Cardiac muscle cell (in vitro differentiated cells and primary cell): ENCODE results near the gene MMS22L. TPM values are rescaled to one million over a fixed set of nuclear protein-coding genes. Genes with fewer than 3 reads are reported as not detected.

Source experiments
- DNase-seq, 2 donors: peaks; one replicate each; pipeline versions ENCODE4 v3.0.0 to v3.0.0-alpha.2; 2010 to 2017; ENCODE audit warnings: low read depth in 1 of 2, low spot score in 1 of 2
- H3K27ac ChIP-seq: fragments of 200-600 bp; sonication (generic); 2 replicates; pipeline ENCODE4 v1.5.1; 2016
- H3K27me3 ChIP-seq: fragments of 200-600 bp; sonication (generic); 2 replicates; pipeline ENCODE4 v1.6.0; 2016; ENCODE audit warnings: control low read depth
- H3K36me3 ChIP-seq: fragments of 200-600 bp; sonication (generic); 2 replicates; pipeline ENCODE4 v1.5.1; 2016; ENCODE audit warnings: control low read depth
- H3K4me1 ChIP-seq: fragments of 200-600 bp; sonication (generic); 2 replicates; pipeline ENCODE4 v1.8.1; 2017; ENCODE audit warnings: low read depth, mild to moderate bottlenecking, mixed run types
- H3K4me3 ChIP-seq: fragments of 200-600 bp; sonication (generic); 2 replicates; pipeline ENCODE4 v1.5.1; 2016; ENCODE audit warnings: mild to moderate bottlenecking
- H3K9me3 ChIP-seq: fragments of 200-600 bp; sonication (generic); 2 replicates; pipeline ENCODE4 v1.5.1; 2017; ENCODE audit warnings: low read depth, mild to moderate bottlenecking, control low read depth
- polyA plus RNA-seq: library from polyadenylated mRNA; unstranded; fragments of >200 nt; fragmentation: Nextera tagmentation; extraction: Ambion mirVana; gene quantifications from 2 replicates; pipeline ENCODE4 v1.2.1, GENCODE V29; 2016
- total RNA-seq: library from RNA; depleted of rRNA; stranded (reverse); fragments of >200 nt; gene quantifications from 2 replicates; pipeline ENCODE4 v1.2.3, GENCODE V29; 2016
- TF ChIP-seq, protein P1 (sequence below): IDR thresholded peaks from 2 replicates; pipeline ENCODE4 v1.5.1; 2012; ENCODE audit warnings: low read depth, mild to moderate bottlenecking, low read length

Gene MMS22L, protein sequence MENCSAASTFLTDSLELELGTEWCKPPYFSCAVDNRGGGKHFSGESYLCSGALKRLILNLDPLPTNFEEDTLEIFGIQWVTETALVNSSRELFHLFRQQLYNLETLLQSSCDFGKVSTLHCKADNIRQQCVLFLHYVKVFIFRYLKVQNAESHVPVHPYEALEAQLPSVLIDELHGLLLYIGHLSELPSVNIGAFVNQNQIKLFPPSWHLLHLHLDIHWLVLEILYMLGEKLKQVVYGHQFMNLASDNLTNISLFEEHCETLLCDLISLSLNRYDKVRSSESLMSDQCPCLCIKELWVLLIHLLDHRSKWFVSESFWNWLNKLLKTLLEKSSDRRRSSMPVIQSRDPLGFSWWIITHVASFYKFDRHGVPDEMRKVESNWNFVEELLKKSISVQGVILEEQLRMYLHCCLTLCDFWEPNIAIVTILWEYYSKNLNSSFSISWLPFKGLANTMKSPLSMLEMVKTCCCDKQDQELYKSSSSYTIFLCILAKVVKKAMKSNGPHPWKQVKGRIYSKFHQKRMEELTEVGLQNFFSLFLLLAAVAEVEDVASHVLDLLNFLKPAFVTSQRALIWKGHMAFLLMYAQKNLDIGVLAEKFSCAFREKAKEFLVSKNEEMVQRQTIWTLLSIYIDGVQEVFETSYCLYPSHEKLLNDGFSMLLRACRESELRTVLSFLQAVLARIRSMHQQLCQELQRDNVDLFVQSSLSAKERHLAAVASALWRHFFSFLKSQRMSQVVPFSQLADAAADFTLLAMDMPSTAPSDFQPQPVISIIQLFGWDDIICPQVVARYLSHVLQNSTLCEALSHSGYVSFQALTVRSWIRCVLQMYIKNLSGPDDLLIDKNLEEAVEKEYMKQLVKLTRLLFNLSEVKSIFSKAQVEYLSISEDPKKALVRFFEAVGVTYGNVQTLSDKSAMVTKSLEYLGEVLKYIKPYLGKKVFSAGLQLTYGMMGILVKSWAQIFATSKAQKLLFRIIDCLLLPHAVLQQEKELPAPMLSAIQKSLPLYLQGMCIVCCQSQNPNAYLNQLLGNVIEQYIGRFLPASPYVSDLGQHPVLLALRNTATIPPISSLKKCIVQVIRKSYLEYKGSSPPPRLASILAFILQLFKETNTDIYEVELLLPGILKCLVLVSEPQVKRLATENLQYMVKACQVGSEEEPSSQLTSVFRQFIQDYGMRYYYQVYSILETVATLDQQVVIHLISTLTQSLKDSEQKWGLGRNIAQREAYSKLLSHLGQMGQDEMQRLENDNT
- total RNA-seq = 11.6 and 12.6 TPM in 2 replicates
- polyA plus RNA-seq = 4.1 and 6.6 TPM in 2 replicates

DNA sequence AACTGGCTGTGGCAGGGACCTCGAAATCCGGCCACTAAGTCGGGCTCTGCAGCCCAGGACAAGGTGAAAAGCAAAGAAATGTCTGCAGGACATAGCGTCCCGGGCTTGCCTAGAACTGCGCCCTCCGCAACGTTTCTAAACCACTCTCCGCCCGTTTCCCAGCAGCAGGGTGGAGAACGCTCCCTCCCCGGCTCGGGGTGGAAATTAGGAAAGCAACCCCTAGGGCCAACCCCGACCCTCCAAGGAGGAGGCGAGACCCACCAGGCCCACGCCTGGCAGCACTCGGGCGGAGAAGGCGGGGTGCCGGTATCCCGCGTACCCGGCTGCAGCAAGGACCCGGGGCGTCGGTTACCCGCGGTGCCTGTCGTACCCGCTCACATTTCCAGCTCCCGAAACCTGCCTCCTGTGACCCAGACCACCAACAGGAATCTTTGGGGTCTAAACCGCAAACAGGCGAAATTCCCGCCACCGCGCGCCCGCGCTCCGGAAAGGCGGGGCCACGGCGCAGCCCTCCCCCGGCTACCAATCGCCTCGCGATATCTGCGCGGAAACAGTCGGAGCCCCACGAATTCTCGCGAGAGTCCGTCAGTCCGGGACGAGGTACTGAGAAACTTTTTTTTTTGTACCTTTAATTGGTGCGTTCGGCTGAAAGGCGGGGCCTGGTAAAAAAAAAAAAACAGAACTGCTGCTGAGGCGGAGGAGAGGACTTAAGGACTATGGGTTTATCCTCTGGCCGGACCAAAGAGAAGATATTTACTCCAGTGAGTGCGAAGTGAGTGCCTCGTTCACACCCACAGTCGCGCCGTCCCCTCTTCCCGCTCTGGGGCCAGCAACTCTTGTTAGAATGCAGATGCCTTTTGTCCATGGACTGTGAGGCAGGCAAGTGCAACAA is at the start of gene MMS22L:
TSS of gene MMS22L (minus strand) at position 491 of the 892 bp plus-strand sequence. CDS start 739 bp downstream, outside the sequence.
- H3K4me1 ChIP-seq = peaks cover 4% of the 10 kb centered on the region
- peak within 1 kb of the TSS; percentile 76 for H3K27ac ChIP-seq
- peak within 1 kb of the TSS; percentile 75 for H3K4me3 ChIP-seq
- no peaks in the 10 kb centered on the region for H3K36me3 ChIP-seq
- no peaks in the 10 kb centered on the region for H3K9me3 ChIP-seq
- DNase-seq = peak; percentile 94 to 96
- TF ChIP-seq, protein P1, sequence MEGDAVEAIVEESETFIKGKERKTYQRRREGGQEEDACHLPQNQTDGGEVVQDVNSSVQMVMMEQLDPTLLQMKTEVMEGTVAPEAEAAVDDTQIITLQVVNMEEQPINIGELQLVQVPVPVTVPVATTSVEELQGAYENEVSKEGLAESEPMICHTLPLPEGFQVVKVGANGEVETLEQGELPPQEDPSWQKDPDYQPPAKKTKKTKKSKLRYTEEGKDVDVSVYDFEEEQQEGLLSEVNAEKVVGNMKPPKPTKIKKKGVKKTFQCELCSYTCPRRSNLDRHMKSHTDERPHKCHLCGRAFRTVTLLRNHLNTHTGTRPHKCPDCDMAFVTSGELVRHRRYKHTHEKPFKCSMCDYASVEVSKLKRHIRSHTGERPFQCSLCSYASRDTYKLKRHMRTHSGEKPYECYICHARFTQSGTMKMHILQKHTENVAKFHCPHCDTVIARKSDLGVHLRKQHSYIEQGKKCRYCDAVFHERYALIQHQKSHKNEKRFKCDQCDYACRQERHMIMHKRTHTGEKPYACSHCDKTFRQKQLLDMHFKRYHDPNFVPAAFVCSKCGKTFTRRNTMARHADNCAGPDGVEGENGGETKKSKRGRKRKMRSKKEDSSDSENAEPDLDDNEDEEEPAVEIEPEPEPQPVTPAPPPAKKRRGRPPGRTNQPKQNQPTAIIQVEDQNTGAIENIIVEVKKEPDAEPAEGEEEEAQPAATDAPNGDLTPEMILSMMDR = no peak
- no peaks in the 10 kb centered on the region for H3K27me3 ChIP-seq

DNA sequence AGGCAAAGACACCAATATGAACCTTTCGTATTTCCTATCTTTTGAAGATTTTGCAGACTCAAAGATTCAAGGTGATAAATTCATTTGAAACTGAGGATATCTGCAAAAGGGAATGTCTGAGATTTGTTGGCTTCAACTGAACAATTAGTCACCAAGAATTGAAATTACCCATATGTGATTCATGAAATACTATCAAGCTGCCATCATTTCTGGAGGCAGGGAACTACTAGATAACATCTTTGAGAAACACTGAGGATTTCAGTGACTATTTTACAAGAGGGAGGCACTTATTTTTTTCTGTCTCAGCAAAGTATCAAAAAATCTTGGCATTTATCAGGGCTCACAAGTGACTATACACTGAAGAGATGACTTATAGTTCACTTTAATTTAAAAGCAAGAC is 39.8 kb upstream of the MMS22L start:
- H3K4me1 ChIP-seq = no peaks in the 10 kb centered on the region
- no peak overlapping the region for H3K27ac ChIP-seq
- no peak for DNase-seq
- H3K9me3 ChIP-seq = no peaks in the 10 kb centered on the region
- H3K27me3 ChIP-seq = no peaks in the 10 kb centered on the region
- TF ChIP-seq, protein P1 = no peak
- H3K36me3 ChIP-seq = no peaks in the 10 kb centered on the region
- no peak overlapping the region for H3K4me3 ChIP-seq

DNA sequence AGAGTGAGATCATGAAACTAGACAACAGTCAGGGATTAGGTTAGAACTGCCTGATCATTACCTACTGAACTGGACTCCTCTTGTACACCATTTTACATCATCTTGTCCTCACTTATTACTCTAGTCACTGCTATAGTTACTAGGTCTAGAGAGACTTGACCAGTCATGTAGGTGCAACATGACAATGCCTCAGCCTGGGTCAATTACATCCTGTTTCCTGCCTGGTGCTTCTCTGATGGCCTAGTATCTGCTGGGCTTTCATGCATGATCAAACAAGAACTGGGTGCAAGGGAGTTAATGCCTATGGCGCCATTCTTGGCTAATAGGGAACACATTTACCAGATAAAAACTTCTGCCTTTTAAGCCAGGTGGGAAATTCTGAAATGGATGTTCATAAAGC is 39.2 kb upstream of the MMS22L start:
- no peaks in the 10 kb centered on the region for H3K36me3 ChIP-seq
- DNase-seq = no peak
- H3K9me3 ChIP-seq = no peaks in the 10 kb centered on the region
- TF ChIP-seq, protein P1 = no peak
- no peak overlapping the region for H3K4me3 ChIP-seq
- H3K27ac ChIP-seq = no peak overlapping the region
- H3K27me3 ChIP-seq = no peaks in the 10 kb centered on the region
- H3K4me1 ChIP-seq = no peaks in the 10 kb centered on the region

DNA sequence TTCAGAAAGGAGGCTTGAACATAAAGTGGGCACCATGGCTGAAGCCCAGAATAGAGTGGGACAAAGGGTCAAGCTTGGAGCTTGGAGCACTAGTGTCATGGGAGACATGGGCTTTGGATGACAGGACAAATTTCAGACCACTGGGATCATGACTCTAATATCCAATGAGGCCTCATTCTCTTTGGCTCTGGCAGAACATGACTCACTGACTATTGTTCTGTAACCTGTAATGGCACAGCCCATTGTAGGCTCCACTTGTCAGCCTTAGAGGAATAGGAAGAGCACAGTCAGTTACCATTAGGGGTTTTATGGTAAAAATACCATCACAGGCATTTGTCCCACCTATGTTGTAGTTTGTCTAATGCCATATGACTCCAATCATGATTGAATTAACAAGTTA is 34.0 kb upstream of the MMS22L start:
- TF ChIP-seq, protein P1 = no peak
- H3K36me3 ChIP-seq = no peaks in the 10 kb centered on the region

More for the DNA sequence above, 34.0 kb upstream of the MMS22L start:
- Histone ChIP-seq H3K27me3 (no peaks in the 10 kb centered on the region), H3K27ac (no peak overlapping the region), H3K4me1 (no peaks in the 10 kb centered on the region), H3K9me3 (no peaks in the 10 kb centered on the region), H3K4me3 (no peak overlapping the region)
- no peak for DNase-seq
